PC-9 (cell line): Measurements from ENCODE around the gene GOLGA8H. TPM values are rescaled to one million over a fixed set of nuclear protein-coding genes. Genes with fewer than 3 reads are reported as not detected.
"Not testable (repeated sequence)": the region's sequence is repeated elsewhere in the genome, so short reads cannot be mapped to it uniquely, and the experiment has no call there.

ENCODE experiments used
- Bru-seq: library from RNA; stranded (reverse); fragments of 400-500 nt; gene quantifications from one replicate; lab custom pipeline; 2021; lab: Mats Ljungman, UMichigan
- BruChase-seq, 2 experiments: library from RNA; stranded (reverse); fragments of 400-500 nt; gene quantifications; one replicate each; lab custom pipeline; 2021; lab: Mats Ljungman, UMichigan
- BruUV-seq: library from RNA; stranded (reverse); fragments of 400-500 nt; replicated peaks from 2 replicates; lab custom pipeline; 2021; lab: Mats Ljungman, UMichigan
- CTCF ChIA-PET: fragments of 300-600 bp; sonication (Branson Sonifier 250); formaldehyde crosslinking; loops from one replicate; lab custom pipeline; 2022; ENCODE audit warnings: antibody characterized with exemption; lab: Charles Lee
- POLR2A ChIA-PET: fragments of 300-600 bp; sonication (Branson Sonifier 250); formaldehyde crosslinking; loops from one replicate; lab custom pipeline; 2022; ENCODE audit warnings: antibody characterized with exemption; ENCODE audit not compliant: unreplicated experiment; lab: Charles Lee
- DNase-seq, 2 experiments: peaks; one replicate each; pipeline versions ENCODE4 v3.0.0 to v3.0.0-alpha.2; 2015 to 2022; ENCODE audit warnings: mixed read lengths in 1 of 2
- H2AFZ ChIP-seq: fragments of 200-600 bp; sonication (generic); 2 replicates; pipeline ENCODE4 v1.8.1; 2017; ENCODE audit warnings: antibody characterized with exemption
- H3F3A ChIP-seq: fragments of 200-600 bp; sonication (generic); 2 replicates; pipeline ENCODE4 v1.8.1; 2017; ENCODE audit warnings: antibody characterized with exemption, mild to moderate bottlenecking, low read depth; ENCODE audit not compliant: insufficient read depth
- H3K27ac ChIP-seq: fragments of 200-600 bp; sonication (generic); 2 replicates; pipeline ENCODE4 v1.6.1; 2016; ENCODE audit warnings: mixed run types
- H3K27me3 ChIP-seq: fragments of 200-600 bp; sonication (generic); 2 replicates; pipeline ENCODE4 v1.6.1; 2016; ENCODE audit warnings: low read depth, mixed run types; ENCODE audit not compliant: insufficient read depth
- H3K36me3 ChIP-seq: fragments of 200-600 bp; sonication (generic); 2 replicates; pipeline ENCODE4 v1.6.1; 2016; ENCODE audit warnings: low read depth, mixed run types
- H3K4me1 ChIP-seq: fragments of 200-600 bp; sonication (generic); replicated peaks from 2 replicates; pipeline ENCODE4 v1.6.1; 2016; ENCODE audit warnings: mixed run types; ENCODE audit not compliant: insufficient read depth
- H3K4me2 ChIP-seq: fragments of 200-600 bp; sonication (generic); 2 replicates; pipeline ENCODE4 v1.6.1; 2017; ENCODE audit warnings: mixed run types
- H3K4me3 ChIP-seq: fragments of 200-600 bp; sonication (generic); 2 replicates; pipeline ENCODE4 v1.6.1; 2016; ENCODE audit warnings: mixed run types
- H3K79me2 ChIP-seq: fragments of 200-600 bp; sonication (generic); 2 replicates; pipeline ENCODE4 v1.6.1; 2017; ENCODE audit warnings: low read depth, mixed run types
- H3K9me2 ChIP-seq: fragments of 200-600 bp; sonication (generic); 2 replicates; pipeline ENCODE4 v1.8.1; 2017; ENCODE audit warnings: mild to moderate bottlenecking; ENCODE audit not compliant: insufficient read depth
- H3K9me3 ChIP-seq: fragments of 200-600 bp; sonication (generic); 2 replicates; pipeline ENCODE4 v1.8.1; 2016; ENCODE audit warnings: low read depth; ENCODE audit not compliant: insufficient read depth
- H4K20me1 ChIP-seq: fragments of 200-600 bp; sonication (generic); 2 replicates; pipeline ENCODE4 v1.8.1; 2017; ENCODE audit not compliant: insufficient read depth
- CTCF ChIP-seq: fragments of 200-600 bp; sonication (generic); conservative IDR thresholded peaks from 2 replicates; pipeline ENCODE4 v1.6.1; 2017; ENCODE audit warnings: mixed run types, antibody characterized with exemption, mild to moderate bottlenecking, moderate library complexity
- intact Hi-C: fragments of 100-400 bp; cut with micrococcal nuclease; formaldehyde crosslinking; loops from one replicate; pipeline ENCODE4 v1.10.0; 2022; ENCODE audit not compliant: unreplicated experiment
- long read RNA-seq: library from polyadenylated mRNA; stranded (forward); transcript quantifications from one replicate; pipeline ENCODE4 v2.0.0, GENCODE V29; 2022
- total RNA-seq: library from RNA; stranded (reverse); gene quantifications from 2 replicates; pipeline ENCODE4 v1.2.3, GENCODE V29; 2021

The GOLGA8H gene
- not detected in 2 replicates for total RNA-seq
- Bru-seq, nascent RNA: percentile 10 among the genes with signal in this experiment
- BruChase-seq, experiment 1, labeled RNA remaining after a 2-hour chase: not detected
- BruChase-seq, experiment 2, labeled RNA remaining after a 6-hour chase: not detected
- long read RNA-seq: 0 reads

- H3K4me2 ChIP-seq, intact Hi-C loops, H3K36me3 ChIP-seq, POLR2A ChIA-PET, H3K27me3 ChIP-seq, H3K4me1 ChIP-seq, BruUV-seq, H3F3A ChIP-seq, DNase-seq, H3K4me3 ChIP-seq, H2AFZ ChIP-seq, H3K9me3 ChIP-seq, H3K9me2 ChIP-seq, H3K79me2 ChIP-seq, H3K27ac ChIP-seq, H4K20me1 ChIP-seq, CTCF ChIA-PET: not testable (repeated sequence)
These were observed at the start of gene GOLGA8H for GRCh38 chr15:30603796-30604195. Gene GOLGA8H, plus strand, starts transcription at chr15:30604028. Its CDS starts 98 bp downstream, at chr15:30604126.

DNA sequence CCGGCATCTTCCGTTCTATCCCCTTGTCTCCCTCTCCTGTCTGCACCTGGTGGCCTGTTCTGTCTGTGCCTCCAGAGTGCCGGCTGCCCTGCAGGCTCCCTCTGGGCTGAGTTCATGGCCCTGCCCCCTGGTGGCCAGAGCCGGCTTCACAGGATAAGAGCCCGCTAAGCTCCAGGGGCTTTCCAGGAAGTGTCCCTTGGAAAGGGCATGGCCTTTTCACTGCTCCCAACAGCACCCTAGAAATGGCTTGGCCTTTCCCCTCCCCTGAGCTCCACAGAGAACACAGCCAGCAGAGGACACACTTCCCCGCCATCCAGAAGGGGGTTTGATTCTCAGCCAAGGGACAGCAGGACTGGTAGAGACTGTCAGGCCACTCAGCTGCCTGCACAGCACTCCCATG lies 36.9 kb upstream of the GOLGA8H start:
- POLR2A ChIA-PET, H3K4me3 ChIP-seq, BruUV-seq: not testable (repeated sequence)

DNA sequence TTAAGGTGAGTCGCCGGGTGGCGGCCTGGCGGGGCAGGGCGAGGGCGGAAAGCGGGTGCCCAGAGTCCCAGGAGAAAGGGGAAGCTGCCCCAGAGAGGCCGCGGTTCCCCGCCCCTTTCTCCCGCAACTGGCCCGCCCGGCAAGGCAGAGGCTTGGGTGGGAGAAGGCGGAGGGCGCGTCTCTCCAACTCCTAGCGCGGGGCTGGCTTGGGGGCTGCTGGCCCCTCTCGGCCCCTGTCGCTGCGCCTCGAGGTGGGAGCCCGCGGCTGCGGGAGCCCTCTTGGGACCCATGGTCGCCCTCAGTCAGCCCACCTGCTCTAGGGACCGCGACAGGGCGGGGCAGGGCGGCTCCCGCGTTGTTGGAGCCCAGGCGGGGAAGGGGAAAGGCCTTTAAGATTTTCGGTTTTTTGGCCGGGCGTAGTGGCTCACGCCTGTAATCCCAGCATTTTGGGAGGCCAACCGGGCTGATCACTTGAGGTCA lies 30.8 kb upstream of the GOLGA8H start:
- H3K9me3 ChIP-seq, H4K20me1 ChIP-seq, BruUV-seq, H3K27ac ChIP-seq, H3F3A ChIP-seq, H3K36me3 ChIP-seq, H3K4me3 ChIP-seq, DNase-seq, H3K79me2 ChIP-seq, H2AFZ ChIP-seq, H3K27me3 ChIP-seq, POLR2A ChIA-PET, CTCF ChIA-PET, H3K4me2 ChIP-seq, intact Hi-C loops, H3K9me2 ChIP-seq, H3K4me1 ChIP-seq: not testable (repeated sequence)

More for the DNA sequence above, 36.9 kb upstream of the GOLGA8H start:
- intact Hi-C loops, H2AFZ ChIP-seq, H3K4me1 ChIP-seq, H3K9me2 ChIP-seq, H3K79me2 ChIP-seq, H3K27me3 ChIP-seq, H3K36me3 ChIP-seq, H3K27ac ChIP-seq, CTCF ChIA-PET, H3F3A ChIP-seq, H3K9me3 ChIP-seq, H3K4me2 ChIP-seq, H4K20me1 ChIP-seq: not testable (repeated sequence)
- peak in 1 of 2 experiments; percentile 15 for DNase-seq
- TF ChIP-seq CTCF: peak; percentile 35

DNA sequence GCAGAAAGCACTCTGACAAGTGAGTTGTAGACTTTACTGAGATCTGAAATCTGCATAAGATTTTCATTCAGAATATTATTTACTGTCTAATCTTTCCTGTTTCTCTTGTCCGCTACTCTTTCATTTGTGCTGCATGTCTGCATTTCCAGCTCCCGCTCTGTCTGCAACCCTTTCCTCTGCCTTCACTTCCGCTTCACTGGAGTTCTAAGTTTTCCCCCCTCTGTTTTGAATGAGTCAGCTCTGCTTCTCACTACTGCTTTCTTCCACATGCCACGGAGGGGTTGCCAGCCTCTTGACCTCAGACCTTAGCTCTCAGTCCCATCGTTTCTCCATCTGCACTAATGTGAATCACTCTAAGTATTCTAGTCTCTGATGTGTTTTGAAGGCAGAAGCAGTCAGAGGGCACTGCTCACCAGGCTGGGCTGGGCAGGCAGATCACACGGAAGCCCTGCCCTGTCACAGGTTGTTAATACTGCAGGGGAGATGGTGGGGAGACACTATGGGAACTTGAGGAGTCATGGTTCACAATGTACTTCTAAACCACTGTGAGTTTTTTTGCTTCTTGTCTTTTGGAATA lies 24.3 kb upstream of the GOLGA8H start:
- H3K27me3 ChIP-seq, H4K20me1 ChIP-seq, H3K36me3 ChIP-seq, H3K9me2 ChIP-seq, H3K4me1 ChIP-seq, H3K4me2 ChIP-seq, POLR2A ChIA-PET, intact Hi-C loops, H3K27ac ChIP-seq, H3K79me2 ChIP-seq, BruUV-seq, DNase-seq, H3F3A ChIP-seq, CTCF ChIA-PET, H3K4me3 ChIP-seq, H2AFZ ChIP-seq, H3K9me3 ChIP-seq: not testable (repeated sequence)

DNA sequence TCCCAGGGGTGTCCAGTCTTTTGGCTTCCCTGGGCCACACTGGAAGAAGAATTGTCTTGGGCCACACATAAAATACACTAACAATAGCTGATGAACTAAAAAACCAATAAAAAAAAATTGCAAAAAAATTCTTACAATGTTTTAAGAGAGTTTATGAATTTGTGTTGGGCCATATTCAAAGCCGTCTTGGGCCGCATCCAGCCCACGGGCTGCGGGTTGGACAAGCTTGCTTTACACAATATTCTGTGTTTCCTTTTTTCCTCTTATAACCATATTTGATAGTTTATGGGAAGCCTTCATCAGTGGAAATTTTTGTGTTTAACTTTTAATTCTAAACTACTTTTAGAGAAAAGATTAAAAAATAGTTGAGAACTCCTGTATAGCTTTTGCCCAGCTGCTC lies 23.1 kb upstream of the GOLGA8H start:
- H3K9me2 ChIP-seq, H3K36me3 ChIP-seq, H4K20me1 ChIP-seq, H3K27me3 ChIP-seq, H3K4me2 ChIP-seq, H3F3A ChIP-seq, CTCF ChIA-PET, H3K4me1 ChIP-seq, intact Hi-C loops, H3K4me3 ChIP-seq, H3K9me3 ChIP-seq, BruUV-seq, POLR2A ChIA-PET, H3K79me2 ChIP-seq, H3K27ac ChIP-seq, H2AFZ ChIP-seq, DNase-seq: not testable (repeated sequence)
